ENCODE data around the gene AP3M1.

Gene AP3M1

GRCh38 chr10:74187237-74187636, 36.6 kb upstream of the AP3M1 start:
- no peak for TF ChIP-seq CTCF (IDR thresholded peaks at IDR 0.05; ENCODE audit: borderline replicate concordance, control extremely low read depth, extremely low read depth, insufficient read depth, missing control alignments)
- in situ Hi-C loops (cut with MboI; ENCODE audit: low sequenced_read_pairs, unreplicated experiment), result no loop called here
- DNase-seq (ENCODE audit: low spot score), result no peak

- DNase-seq (ENCODE audit: low spot score), result no peak
- no peak for TF ChIP-seq CTCF (IDR thresholded peaks at IDR 0.05; ENCODE audit: borderline replicate concordance, control extremely low read depth, extremely low read depth, insufficient read depth, missing control alignments)
- in situ Hi-C loops (cut with MboI; ENCODE audit: low sequenced_read_pairs, unreplicated experiment), result no loop called here
Measured at GRCh38 chr10:74186678-74187077, 36.0 kb upstream of the AP3M1 start.

DNA sequence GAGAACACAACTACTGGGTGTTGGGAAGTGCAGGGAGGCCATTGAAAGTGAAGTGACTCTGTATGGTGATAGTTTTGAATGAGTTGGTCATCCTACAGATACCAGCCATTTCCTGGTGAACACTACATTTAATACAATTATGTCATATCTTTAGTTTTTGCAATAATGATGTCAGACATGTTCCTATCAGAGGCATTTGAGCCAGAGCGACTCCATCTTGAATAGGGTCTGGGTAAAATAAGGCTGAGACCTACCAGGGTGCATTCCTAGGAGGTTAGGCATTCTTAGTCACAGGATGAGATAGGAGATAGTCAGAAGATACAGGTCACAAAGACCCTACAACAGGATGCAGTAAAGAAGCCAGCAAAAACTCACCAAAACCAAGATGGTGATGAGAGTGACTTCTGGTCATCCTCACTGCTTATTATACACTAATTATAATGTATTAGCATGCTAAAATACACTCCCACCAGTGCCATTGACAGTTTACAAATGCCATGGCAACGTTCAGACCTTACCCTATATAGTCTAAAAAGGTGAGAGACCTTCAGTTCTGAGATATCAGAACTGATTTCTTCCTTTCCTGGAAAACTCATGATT, 28.6 kb upstream of the AP3M1 start:
- DNase-seq (ENCODE audit: low spot score), result no peak
- in situ Hi-C loops (cut with MboI; ENCODE audit: low sequenced_read_pairs, unreplicated experiment), result no loop called here
- no peak for TF ChIP-seq CTCF (IDR thresholded peaks at IDR 0.05; ENCODE audit: borderline replicate concordance, control extremely low read depth, extremely low read depth, insufficient read depth, missing control alignments)

DNA sequence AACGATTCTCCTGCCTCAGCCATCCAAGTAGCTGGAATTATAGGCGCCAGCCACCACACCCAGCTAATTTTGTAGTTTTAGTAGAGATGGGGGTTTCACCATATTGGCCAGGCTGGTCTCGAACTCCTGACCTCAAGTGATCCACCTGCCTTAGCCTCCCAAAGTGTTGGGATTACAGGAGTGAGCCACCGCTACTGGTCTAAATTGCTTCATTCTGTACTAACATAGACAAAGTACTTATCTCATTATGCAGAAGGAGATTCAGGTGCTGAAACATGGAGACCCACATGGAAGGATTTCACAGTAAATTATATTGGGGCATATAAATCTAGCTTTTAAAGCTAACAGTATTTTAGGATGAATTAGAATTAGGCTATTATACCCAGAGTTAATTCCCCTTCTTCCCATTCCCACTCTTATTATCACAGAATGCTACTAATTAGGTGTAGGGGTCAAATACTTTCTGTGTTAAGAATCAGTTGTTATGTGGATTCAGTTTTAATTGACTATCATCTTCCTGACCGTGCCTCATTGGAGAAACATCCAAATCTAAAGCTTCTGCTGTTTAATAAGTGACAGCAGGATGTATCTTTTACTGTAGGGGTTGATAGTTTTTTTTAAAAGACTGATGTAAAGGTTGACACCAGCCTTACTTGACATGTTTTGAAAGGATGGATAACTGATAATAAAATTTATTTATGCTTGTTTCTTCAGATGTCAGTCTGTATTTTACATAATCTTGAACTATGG, 27.6 kb upstream of the AP3M1 start:
- DNase-seq (ENCODE audit: low spot score), result no peak
- TF ChIP-seq CTCF (IDR thresholded peaks at IDR 0.05; ENCODE audit: borderline replicate concordance, control extremely low read depth, extremely low read depth, insufficient read depth, missing control alignments), result no peak
- in situ Hi-C loops (cut with MboI; ENCODE audit: low sequenced_read_pairs, unreplicated experiment), result no loop called here

DNA sequence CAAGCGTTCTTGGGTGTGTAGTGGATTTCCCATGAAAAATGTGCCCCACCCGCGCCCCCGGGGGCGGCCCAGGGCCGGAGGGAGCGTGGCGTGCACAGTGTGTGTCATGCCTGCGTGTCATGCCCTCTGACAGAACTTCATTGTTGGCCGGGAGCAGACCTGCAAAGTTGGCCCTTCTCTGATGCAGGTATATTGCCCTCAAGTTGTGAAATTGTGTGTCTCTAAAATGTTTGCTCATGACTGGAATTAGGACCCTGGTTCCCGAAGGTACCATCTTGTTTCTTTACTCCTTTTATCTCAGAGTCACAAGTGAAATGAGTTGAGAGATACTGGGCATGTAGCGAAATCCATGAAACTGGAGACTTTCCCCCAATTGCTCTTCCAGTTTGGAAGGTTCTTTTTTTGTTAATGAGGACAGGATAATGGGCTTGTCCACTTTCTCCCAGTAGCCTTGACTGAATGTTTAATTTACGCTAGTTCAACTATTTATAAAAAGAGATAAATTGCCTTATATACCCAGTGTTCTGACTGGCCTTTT, 26.6 kb upstream of the AP3M1 start:
- DNase-seq (ENCODE audit: low spot score), result peak; percentile 49
- no peak for TF ChIP-seq CTCF (IDR thresholded peaks at IDR 0.05; ENCODE audit: borderline replicate concordance, control extremely low read depth, extremely low read depth, insufficient read depth, missing control alignments)

DNA sequence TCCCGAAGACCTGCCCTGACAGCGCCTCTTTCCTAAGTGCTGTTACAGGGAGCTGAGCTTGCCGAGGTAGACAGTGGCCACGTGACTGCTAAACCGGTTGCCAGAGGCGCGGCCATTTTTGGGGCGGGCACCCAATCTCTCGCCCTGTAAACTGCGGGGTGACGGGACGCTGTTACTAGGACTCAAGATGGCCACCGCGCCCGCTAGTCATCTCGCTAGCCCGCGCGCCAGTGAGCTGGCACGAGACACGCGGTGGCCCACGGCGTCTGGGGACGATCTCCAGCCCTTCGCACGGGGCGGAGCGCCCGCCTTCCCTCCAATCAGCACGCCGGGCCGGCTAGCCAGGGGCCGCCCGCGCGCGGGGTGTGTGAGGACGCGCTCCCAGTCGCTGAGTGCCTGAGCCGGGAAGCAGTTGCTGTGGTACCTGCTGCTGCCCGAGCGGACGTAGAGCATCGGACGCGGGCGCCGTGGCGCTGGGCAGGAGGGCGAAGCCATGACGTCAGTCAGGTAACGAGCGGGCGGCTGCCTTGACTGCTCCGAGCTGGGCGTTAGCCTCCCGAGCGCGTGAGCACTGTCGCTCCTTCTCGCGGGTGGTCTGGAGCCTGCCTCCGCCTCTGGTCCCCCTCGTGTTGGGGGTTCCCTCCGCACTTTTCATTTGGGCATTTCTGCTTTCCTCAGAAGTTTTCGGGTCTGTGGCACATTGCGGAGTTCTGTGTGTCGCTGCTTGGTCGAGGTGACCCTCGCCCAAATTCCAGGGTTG, 25.9 kb upstream of the AP3M1 start:
- TF ChIP-seq CTCF (IDR thresholded peaks at IDR 0.05; ENCODE audit: borderline replicate concordance, control extremely low read depth, extremely low read depth, insufficient read depth, missing control alignments), result no peak

More for the DNA sequence above, 26.6 kb upstream of the AP3M1 start:
- in situ Hi-C loops (cut with MboI; ENCODE audit: low sequenced_read_pairs, unreplicated experiment), result no loop called here

More for the DNA sequence above, 25.9 kb upstream of the AP3M1 start:
- in situ Hi-C loops (cut with MboI; ENCODE audit: low sequenced_read_pairs, unreplicated experiment), result no loop called here
- peak; percentile 89 for DNase-seq (ENCODE audit: low spot score)

Data from GM13976 (cell line).